ENCODE measurements around the gene WWOX. TPM values are rescaled to one million over a fixed set of nuclear protein-coding genes. Genes with fewer than 3 reads are reported as not detected.

WWOX gene
- total RNA-seq, 3 donors from 2014 or later (not counting 1 experiment from before 2014, with no cell fraction given) = 21.0 to 29.8 (median 27.0) TPM

- no peaks in the 10 kb centered on the region for H3K27me3 Mint-ChIP-seq (ENCODE audit: low read depth in 2 of 2)
- H3K4me3 Mint-ChIP-seq = no peak overlapping the region
- Histone ChIP-seq H3K9me3 (ENCODE audit: control insufficient read depth, insufficient read depth, low read length) (no peaks in the 10 kb centered on the region), H3K4me3 (ENCODE audit: low read length) (no peak overlapping the region), H3K4me1 (ENCODE audit: control insufficient read depth, insufficient read depth, low read length) (no peaks in the 10 kb centered on the region), H3K27ac (ENCODE audit: low read length) (no peak overlapping the region), H3K36me3 (ENCODE audit: control insufficient read depth, insufficient read depth, low read length) (no peaks in the 10 kb centered on the region), H3K27me3 (ENCODE audit: control insufficient read depth, insufficient read depth, low read length) (no peaks in the 10 kb centered on the region)
- no peak overlapping the region for H3K27ac Mint-ChIP-seq
- H3K36me3 Mint-ChIP-seq = no peaks in the 10 kb centered on the region
- H3K9me3 Mint-ChIP-seq = no peaks in the 10 kb centered on the region
- intact Hi-C loops (cut with micrococcal nuclease) = no loop called here
- ATAC-seq (no peak), DNase-seq (no peak)
- H3K4me1 Mint-ChIP-seq = no peaks in the 10 kb centered on the region
- TF ChIP-seq, protein P1, sequence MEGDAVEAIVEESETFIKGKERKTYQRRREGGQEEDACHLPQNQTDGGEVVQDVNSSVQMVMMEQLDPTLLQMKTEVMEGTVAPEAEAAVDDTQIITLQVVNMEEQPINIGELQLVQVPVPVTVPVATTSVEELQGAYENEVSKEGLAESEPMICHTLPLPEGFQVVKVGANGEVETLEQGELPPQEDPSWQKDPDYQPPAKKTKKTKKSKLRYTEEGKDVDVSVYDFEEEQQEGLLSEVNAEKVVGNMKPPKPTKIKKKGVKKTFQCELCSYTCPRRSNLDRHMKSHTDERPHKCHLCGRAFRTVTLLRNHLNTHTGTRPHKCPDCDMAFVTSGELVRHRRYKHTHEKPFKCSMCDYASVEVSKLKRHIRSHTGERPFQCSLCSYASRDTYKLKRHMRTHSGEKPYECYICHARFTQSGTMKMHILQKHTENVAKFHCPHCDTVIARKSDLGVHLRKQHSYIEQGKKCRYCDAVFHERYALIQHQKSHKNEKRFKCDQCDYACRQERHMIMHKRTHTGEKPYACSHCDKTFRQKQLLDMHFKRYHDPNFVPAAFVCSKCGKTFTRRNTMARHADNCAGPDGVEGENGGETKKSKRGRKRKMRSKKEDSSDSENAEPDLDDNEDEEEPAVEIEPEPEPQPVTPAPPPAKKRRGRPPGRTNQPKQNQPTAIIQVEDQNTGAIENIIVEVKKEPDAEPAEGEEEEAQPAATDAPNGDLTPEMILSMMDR (IDR thresholded peaks at IDR 0.05) = no peak
- 100% methylated on average over 1 of the region's 1 CpG for WGBS (ENCODE audit: insufficient coverage)
Measured at GRCh38 chr16:78829280-78829679, 729.8 kb downstream of the WWOX start.

DNA sequence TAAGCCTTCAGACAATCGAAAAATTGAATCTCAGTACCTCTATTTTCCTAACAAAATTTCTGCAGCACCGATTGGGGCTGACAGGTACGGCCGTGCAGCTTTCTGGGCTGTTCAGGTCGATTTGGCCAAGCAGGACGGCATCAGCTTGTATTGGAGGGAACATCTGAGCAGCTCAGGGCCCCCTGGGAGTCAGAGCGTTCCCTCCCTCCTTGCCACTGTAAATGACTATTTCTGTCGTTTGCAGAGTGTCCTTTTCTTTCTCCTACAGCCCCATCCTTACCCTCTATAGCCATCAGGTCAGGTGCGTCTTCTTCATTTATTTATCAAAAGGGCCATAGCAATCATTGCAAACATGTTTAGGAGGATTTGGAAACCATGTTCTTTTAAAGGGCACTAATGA is 731.1 kb downstream of the WWOX start:
- Mint-ChIP-seq H3K27ac (no peak overlapping the region), H3K4me1 (no peaks in the 10 kb centered on the region), H3K4me3 (no peak overlapping the region), H3K27me3 (ENCODE audit: low read depth in 2 of 2) (no peaks in the 10 kb centered on the region), H3K36me3 (no peaks in the 10 kb centered on the region), H3K9me3 (no peaks in the 10 kb centered on the region)
- TF ChIP-seq, protein P1 (IDR thresholded peaks at IDR 0.05) = no peak
- no peak for ATAC-seq
- H3K4me3 ChIP-seq (ENCODE audit: low read length) = no peak overlapping the region
- no peaks in the 10 kb centered on the region for H3K9me3 ChIP-seq (ENCODE audit: control insufficient read depth, insufficient read depth, low read length)
- WGBS (ENCODE audit: insufficient coverage) = 88% methylated on average over 8 of the region's 9 CpGs
- H3K27ac ChIP-seq (ENCODE audit: low read length) = no peak overlapping the region
- intact Hi-C loops (cut with micrococcal nuclease) = no loop called here
- no peaks in the 10 kb centered on the region for H3K4me1 ChIP-seq (ENCODE audit: control insufficient read depth, insufficient read depth, low read length)
- no peaks in the 10 kb centered on the region for H3K27me3 ChIP-seq (ENCODE audit: control insufficient read depth, insufficient read depth, low read length)
- H3K36me3 ChIP-seq (ENCODE audit: control insufficient read depth, insufficient read depth, low read length) = no peaks in the 10 kb centered on the region
- no peak for DNase-seq

DNA sequence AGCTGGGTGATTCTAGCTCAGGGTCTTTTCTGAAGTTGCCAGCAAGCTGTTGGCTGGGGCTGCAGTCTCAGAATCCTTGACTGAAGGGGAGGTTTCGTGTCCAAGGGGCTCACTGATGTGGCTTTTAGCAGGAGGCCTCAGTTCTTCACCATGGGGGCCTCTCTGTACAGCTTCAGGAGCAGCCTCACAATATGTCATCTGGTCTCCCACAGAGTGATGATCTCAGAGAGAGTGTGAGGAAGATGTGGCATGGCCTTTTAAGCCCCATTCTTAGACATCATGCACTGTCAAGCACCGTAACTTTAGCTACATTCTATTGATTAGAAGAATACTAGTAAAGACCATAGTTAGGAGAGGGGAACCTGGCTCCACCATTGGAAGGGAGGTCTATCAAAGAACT is 732.6 kb downstream of the WWOX start:
- DNase-seq = no peak
- H3K27me3 Mint-ChIP-seq (ENCODE audit: low read depth in 2 of 2) = no peaks in the 10 kb centered on the region
- Histone ChIP-seq H3K4me3 (ENCODE audit: low read length) (no peak overlapping the region), H3K27ac (ENCODE audit: low read length) (no peak overlapping the region), H3K9me3 (ENCODE audit: control insufficient read depth, insufficient read depth, low read length) (no peaks in the 10 kb centered on the region), H3K36me3 (ENCODE audit: control insufficient read depth, insufficient read depth, low read length) (no peaks in the 10 kb centered on the region), H3K27me3 (ENCODE audit: control insufficient read depth, insufficient read depth, low read length) (no peaks in the 10 kb centered on the region), H3K4me1 (ENCODE audit: control insufficient read depth, insufficient read depth, low read length) (no peaks in the 10 kb centered on the region)
- H3K9me3 Mint-ChIP-seq = no peaks in the 10 kb centered on the region
- H3K4me3 Mint-ChIP-seq = no peak overlapping the region
- H3K27ac Mint-ChIP-seq = no peak overlapping the region
- intact Hi-C loops (cut with micrococcal nuclease) = no loop called here
- no peaks in the 10 kb centered on the region for H3K36me3 Mint-ChIP-seq
- no peaks in the 10 kb centered on the region for H3K4me1 Mint-ChIP-seq
- TF ChIP-seq, protein P1 (IDR thresholded peaks at IDR 0.05) = no peak
- ATAC-seq = no peak
- WGBS (ENCODE audit: insufficient coverage) = 87% methylated on average over 1 of the region's 2 CpGs

DNA sequence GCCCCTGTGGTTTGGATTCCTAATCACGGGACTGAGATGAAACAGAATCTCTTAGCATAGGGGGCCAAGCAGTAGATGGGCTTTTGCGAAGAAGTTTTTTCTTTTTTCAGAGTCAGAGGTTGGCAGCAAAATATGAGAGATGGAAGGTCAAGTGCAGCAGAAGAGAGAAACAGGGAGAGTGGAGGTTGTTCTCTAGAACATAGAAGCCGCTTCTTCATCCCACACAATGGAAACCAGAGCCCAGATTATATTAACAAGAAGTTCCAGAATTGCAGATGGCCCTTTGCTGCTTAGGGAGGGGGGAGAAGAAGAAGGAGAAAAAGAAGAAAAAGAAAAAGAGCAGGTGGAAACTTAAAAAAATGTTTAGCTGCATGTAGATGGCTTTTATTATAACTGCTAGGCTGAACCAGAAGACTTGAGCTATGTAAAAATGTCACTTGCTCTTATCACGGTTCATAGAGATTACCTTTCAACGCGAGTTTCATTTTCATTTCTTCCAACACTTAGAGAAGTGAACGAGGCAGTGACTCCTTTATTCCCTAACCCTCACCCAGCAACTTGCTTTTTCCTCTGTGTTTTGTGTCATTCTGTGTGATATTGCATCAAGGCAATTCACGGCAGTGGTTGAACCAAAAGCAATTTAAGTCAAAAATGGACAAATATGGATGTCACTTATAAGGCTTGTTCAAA is 737.5 kb downstream of the WWOX start:
- WGBS (ENCODE audit: insufficient coverage) = 90% methylated on average over 6 of the region's 8 CpGs
- Mint-ChIP-seq H3K27ac (no peak overlapping the region), H3K4me3 (no peak overlapping the region), H3K4me1 (no peaks in the 10 kb centered on the region), H3K36me3 (no peaks in the 10 kb centered on the region), H3K9me3 (no peaks in the 10 kb centered on the region), H3K27me3 (ENCODE audit: low read depth in 2 of 2) (no peaks in the 10 kb centered on the region)
- Histone ChIP-seq H3K36me3 (ENCODE audit: control insufficient read depth, insufficient read depth, low read length) (no peaks in the 10 kb centered on the region), H3K27ac (ENCODE audit: low read length) (no peak overlapping the region), H3K9me3 (ENCODE audit: control insufficient read depth, insufficient read depth, low read length) (no peaks in the 10 kb centered on the region), H3K4me1 (ENCODE audit: control insufficient read depth, insufficient read depth, low read length) (no peaks in the 10 kb centered on the region), H3K27me3 (ENCODE audit: control insufficient read depth, insufficient read depth, low read length) (no peaks in the 10 kb centered on the region), H3K4me3 (ENCODE audit: low read length) (no peak overlapping the region)
- intact Hi-C loops (cut with micrococcal nuclease) = no loop called here
- TF ChIP-seq, protein P1 (IDR thresholded peaks at IDR 0.05) = no peak
- ATAC-seq (no peak), DNase-seq (peak in 1 of 2 donors; percentile 14)

Measured in natural killer cell (primary cell).